GM18909 (cell line): ENCODE data around the gene HP.

Experiments used
- ATAC-seq: cut with Tn5 transposase; IDR thresholded peaks from one replicate; pipeline ENCODE4 v1.9.1; 2021; ENCODE audit warnings: mild to moderate bottlenecking; ENCODE audit not compliant: unreplicated experiment, poor library complexity

HP gene

DNA sequence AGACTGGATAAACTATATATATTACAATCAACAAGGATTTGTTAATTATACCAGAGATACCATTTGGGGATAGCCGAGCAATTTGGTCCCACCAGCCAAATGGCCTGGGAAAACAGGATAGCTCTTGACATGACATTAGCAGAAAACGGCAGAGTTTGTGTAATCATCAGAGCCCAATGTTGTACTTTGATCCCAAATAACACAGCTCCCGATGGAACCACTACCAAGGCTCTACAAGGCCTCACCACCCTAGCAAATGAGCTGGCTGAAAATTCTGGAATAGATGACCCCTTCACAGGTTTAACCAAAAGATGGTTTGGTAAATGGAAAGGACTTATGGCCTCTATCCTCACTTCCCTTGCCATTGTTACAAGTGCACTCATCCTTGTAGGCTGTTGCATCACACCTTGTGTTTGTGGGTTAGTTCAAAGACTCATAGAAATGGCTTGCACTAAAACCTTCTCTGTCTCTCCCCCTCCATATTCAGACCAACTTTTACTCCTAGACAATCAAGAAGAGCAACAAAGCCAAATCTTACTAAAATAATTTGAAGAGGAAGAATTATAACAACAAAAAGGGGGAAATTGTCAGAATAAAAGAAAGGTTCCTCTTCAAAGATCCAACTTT is 29.6 kb downstream of the HP start:
- no peak for ATAC-seq

DNA sequence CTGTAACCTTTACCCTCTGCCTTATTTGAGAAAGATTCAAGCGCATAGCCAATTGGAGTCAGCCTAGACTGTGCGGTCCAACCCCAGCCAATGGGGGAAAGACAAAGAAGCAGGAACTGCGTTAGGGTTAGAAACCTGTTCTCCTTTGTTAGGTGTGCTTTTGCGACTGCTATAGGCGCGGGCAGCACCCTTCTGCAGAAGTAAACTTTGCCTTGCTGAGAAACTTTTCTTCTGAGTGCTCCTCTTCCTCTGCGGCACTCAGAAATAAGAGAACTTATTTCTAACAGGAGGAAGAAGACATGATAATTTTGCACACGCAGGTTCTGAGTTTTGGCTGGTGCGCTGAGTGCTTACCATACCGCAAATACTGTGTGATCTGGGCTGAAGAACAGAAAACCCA is 30.1 kb downstream of the HP start:
- no peak for ATAC-seq

DNA sequence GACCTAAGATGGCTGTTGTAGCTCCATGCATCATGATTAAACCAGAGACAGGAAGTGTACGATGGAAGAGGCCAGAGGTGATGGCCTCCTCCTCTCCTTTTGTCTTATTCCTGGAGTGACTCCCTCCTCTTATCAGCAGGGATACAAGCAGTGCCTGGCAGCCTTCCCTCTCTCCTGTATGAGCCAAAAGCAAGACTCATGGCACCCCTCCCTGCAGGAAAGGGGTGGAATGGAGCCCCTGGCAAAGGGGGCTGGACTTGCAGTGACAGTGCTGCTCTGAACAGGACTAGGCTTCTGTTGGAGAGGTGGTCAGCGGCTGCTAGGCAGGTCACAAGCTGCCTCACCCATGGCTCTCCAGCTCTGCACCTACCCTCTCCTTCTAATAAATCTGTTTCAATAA is 30.7 kb downstream of the HP start:
- no peak for ATAC-seq

DNA sequence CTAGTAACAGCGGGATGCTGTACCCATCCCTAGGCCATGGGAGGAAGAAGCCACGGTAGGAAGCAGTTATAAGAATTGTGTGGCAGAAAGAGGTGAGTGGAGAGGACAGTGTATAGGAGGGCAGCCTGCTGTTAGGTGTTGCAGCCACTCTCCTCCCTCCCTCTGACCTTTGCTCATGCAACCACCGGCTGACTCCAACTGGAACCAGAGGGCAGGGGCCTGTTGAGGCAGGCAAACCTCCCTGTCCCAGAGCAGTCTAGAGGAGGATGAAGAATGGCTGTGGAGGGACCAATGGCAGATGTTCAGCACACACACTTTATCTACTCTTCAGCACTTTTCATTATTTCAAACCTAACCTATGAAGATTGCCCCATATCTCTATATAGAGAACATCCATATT is 36.9 kb downstream of the HP start:
- ATAC-seq: no peak

DNA sequence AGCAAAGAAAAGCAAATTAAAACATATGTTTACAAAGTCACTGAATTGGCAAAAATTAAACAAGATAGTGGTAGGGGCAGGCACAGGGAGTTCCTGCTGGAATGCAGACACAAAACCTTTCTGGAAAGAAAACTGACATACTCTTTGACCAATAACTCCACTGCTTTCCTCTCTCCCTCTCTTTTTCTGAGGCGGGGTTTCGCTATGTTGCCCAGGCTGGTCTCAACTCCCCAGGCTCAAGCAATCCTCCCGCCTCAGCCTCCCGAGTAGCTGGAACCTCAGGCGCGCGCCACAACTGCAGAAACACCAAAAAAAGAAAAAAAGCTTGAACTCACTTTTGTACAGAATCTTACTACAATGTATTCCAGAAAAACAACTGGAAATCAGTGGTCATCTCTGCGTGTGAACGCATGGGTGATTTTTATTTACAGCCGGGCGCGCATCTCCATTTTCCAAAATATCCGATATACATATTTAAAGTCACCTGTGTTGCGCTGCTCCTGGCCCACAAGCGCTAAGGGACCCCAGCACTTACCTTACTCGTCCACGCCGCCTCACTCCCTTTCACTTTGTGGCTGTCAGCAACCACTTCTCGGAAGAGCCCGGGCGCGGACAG is 38.6 kb downstream of the HP start:
- no peak for ATAC-seq

DNA sequence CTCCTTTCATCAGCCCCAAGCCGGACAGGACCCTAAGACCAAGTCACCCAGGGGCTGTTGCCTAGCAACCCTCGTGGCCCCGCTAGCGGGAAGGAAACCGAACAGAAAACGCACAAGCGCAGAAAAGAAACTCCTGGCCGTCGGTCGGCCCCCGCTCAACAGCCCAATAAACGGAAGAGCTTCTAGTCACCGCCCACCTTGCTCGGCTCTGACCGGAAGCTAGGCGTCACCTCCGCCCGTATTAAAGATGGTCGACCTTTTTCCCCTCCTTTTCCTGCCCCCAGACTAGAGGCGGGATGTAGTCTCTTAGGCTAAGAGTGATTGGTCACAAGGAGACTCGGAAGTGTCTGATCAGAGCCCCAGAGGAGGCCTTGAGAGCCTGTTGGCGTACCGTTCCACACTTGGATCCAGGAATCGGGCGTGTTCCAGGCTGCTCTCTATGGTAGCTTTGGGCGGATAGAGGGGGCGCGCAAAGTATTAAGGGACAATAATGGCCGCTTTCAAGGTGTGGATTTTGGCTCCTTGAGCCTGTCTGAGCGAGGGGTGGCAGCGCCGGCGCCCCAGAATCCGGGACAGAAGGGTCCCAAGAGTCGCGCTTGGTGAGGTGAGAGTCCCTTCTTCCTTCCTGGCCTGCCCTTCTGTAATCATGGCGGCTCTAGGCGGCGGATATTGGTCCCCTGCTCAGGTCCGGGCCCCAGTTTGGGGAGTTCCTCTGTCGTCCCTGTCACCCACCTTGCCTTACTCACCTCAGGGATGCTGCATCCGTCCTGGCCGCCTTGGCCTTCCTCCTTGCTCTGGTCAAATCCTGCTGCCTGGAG is 39.4 kb downstream of the HP start, which contains the start of the genes DHX38 and TXNL4B:
TSS of gene DHX38 (plus strand) at position 400 of the 818 bp plus-strand sequence. CDS start 2,311 bp downstream, outside the sequence.
TSS of gene TXNL4B (minus strand) at position 173 of the 818 bp plus-strand sequence. CDS start 2,871 bp downstream, outside the sequence.
- ATAC-seq: peak; percentile 98

DNA sequence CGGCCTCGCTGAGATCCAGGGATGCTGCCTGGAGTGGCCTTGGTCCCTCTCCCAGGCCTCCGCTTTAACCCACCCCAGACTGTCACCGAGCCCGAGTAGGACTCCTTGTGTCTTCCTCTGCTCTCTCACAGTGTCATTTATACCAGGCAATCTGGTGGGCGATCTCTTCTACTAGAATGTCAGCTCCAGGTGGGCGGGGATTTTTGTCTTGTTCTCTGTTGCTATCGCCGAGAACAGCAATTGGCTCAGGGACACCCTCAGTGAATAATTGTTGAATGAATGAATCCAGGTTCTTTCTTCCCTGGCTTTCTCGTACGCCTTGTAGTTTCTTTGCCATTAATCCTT is 39.9 kb downstream of the HP start:
- ATAC-seq: no peak

DNA sequence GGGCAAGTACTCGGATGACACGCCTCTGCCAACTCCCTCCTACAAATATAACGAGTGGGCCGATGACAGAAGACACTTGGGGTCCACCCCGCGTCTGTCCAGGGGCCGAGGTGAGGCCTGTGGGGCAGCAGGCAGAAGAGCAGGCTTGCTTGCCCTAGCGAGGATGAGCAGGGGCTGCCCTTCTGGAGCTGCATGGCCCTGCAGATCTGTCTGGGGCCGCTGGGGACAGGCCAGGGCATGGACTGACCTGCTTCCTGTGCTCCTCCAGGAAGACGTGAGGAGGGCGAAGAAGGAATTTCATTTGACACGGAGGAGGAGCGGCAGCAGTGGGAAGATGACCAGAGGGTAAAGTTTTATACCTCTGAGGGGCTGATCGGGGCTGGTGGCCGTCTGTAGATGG is 44.6 kb downstream of the HP start:
- no peak for ATAC-seq

DNA sequence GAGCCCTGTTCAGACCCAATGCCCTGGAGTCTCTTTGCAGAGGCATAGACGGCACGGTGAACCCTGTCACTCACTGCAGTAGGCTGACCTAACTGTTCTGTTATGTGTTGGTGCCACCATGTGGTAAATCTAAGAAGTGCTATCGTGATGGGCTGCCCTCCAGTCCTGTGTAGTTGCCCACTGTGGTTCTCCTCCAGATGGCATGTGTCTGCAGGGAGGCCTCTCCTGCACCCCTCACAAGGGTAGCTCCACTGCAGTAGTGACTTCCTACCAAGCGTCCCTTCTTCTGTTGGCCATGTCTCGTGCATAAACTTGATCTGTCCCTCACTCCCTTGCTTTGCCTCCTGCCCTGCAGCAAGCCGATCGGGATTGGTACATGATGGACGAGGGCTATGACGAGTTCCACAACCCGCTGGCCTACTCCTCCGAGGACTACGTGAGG is 45.1 kb downstream of the HP start:
- peak; percentile 74 for ATAC-seq

DNA sequence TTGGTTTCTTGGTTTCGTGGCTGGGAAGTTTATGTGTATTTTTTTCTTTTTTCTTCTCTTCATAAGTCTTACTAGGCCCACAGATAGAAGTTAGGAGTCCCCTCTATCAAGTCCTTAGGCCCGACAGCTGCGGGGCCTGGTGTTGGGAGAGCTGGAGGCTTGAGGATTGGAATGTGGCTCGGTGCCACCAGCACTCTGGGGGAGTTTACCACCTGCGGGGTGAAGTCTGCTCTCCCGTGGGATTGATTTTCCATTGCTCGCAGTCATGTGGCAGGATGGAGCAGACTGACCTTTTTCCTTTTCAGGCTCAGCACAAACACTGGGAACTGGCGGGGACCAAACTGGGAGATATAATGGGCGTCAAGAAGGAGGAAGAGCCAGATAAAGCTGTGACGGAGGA is 46.9 kb downstream of the HP start:
- ATAC-seq: no peak

DNA sequence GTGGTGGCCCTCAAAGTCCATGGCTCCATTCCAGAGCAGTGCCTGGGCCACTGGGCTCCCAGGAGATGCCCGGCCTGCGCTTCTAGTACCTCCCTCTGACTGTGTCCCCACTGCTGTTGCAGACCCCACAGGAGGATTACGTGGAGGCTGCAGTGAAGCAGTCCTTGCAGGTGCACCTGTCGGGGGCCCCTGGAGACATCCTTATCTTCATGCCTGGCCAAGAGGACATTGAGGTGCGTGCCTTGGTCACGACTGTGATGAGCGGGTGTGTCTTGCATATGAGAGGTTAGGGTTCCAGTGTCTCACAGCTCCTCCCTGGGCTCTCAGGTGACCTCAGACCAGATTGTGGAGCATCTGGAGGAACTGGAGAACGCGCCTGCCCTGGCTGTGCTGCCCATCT is 50.6 kb downstream of the HP start:
- ATAC-seq: no peak

DNA sequence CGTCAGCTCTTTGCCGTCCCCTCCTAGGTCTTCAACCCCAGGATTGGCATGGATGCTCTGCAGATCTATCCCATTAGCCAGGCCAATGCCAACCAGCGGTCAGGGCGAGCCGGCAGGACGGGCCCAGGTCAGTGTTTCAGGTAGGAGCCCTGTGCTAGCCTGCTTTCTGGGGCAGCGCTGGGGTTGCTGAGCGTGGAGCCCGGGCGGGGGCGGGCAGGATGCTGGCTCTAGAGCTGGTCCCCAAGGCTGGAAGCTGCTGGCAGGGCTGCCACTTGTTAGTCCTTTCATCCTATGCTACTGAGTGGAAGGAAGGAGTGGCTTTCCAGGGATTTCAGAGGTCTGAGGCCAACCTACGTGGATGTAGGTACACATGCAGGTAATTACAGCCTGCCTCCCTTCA is 51.7 kb downstream of the HP start:
- ATAC-seq: no peak

DNA sequence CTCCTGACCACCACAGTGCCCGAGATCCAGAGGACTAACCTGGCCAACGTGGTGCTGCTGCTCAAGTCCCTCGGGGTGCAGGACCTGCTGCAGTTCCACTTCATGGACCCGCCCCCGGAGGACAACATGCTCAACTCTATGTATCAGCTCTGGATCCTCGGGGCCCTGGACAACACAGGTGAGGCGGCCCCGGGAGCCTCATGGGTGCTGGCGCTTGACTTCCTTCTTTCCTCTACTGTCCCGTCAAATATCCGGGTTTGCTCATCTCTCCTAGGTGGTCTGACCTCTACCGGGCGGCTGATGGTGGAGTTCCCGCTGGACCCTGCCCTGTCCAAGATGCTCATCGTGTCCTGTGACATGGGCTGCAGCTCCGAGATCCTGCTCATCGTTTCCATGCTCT is 53.1 kb downstream of the HP start:
- ATAC-seq: no peak

DNA sequence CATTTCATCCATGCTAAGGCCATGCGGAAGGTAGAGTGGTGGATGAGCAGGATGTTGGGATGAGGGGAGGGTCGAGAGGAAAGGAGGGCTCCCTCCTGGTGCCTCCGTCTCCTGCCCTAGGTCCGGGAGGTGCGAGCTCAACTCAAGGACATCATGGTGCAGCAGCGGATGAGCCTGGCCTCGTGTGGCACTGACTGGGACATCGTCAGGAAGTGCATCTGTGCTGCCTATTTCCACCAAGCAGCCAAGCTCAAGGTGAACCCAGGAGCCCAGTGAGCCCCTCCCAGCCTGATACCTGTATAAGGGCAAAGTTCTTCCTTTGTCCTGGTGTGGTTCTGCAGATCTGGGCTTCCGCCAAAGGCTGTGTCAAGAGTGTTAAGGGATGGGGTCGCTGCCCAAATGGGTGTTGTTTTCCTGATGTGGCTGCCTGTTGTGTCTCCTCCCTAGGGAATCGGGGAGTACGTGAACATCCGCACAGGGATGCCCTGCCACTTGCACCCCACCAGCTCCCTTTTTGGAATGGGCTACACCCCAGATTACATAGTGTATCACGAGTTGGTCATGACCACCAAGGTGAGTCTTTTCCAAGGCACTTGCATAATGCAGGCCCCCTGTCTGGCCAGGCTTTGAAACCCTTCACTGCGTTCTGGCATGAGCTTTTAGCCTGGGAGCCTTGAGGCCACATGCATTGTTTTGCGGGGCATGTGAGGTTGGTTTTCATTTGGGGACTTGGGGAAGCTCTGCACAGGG is 54.2 kb downstream of the HP start:
- ATAC-seq: no peak

DNA sequence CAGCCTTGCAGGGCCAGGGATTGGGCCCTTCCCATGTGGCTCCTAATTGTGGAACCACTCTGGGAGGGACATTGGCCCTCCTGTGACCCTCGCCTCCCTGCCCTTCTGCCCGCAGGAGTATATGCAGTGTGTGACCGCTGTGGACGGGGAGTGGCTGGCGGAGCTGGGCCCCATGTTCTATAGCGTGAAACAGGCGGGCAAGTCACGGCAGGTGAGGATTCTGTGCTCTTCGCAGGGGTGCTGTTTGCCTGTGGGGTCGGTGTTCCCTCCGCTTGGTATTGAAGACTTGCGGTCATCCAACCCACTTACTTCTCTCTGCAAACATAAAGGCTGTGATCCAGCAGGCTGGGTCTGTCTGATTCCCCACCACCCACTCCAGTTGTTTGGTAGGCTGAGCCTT is 55.0 kb downstream of the HP start:
- no peak for ATAC-seq

DNA sequence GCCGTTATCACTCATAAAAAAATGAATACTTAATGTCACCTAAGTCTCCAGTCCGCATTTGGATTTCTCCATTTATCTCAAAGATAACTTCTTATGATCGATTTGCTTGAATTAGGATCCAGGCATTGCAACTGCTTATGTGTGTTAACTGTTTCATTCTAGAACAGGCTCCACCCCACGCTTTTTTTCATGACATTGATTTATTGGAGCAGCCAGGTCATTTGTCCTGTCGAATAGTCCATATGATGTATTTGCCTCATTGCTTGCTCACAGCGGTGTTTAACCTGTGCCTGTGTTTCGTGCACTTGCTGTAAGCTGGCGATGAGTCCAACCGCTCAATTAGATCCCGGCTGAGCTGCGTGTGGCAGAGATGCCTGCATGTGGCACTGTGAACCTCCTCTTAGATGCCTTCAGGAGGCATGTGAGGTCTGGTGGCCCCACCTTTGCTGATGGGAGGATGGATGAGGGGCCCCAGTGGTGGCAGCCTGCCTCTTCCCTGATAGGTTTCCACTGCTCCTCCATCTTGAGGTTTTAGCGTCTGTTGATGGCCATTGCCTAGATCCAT is 55.7 kb downstream of the HP start:
- ATAC-seq: no peak
